ENCODE data around the gene PFDN2. TPM values are rescaled to one million over a fixed set of nuclear protein-coding genes. Genes with fewer than 3 reads are reported as not detected.

The PFDN2 gene
- total RNA-seq, 2 donors from 2014 or later, result 50.5 to 63.7 TPM

GRCh38 chr1:161089251-161089924 lies 28.4 kb downstream of the PFDN2 start, which contains the start of gene NECTIN4:
Gene NECTIN4 (minus strand): TSS chr1:161089558. CDS start chr1:161089296, 262 bp downstream.
- no peak for ATAC-seq
- DNase-seq, result no peak
- intact Hi-C loops (cut with DNase I), result no loop called here

- ATAC-seq (no peak), DNase-seq (no peak)
- intact Hi-C loops (cut with DNase I), result no loop called here
Measured at GRCh38 chr1:161088587-161089110, 29.2 kb downstream of the PFDN2 start.

DNA sequence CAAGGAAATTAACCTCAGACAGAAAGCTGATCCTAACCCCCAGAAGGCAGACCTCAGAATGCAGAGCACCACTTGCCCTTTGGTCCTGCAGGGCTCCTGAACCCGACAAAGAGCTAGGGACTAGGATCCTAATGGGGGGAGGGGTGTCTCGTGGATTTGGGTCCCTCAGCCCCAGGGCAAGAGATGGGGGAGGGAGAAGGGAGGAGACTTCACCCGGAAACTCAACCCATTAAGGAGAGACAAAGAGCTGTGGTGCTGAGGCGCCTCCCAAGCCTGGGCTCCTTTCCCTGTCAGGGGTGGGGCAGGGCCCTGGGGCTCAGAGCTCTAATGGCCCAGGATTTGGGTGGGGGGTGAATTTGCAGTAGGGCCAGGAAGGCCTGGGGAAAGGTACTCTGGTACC lies 31.4 kb downstream of the PFDN2 start:
- ATAC-seq, result no peak
- intact Hi-C loops (cut with DNase I), result no loop called here
- no peak for DNase-seq

DNA sequence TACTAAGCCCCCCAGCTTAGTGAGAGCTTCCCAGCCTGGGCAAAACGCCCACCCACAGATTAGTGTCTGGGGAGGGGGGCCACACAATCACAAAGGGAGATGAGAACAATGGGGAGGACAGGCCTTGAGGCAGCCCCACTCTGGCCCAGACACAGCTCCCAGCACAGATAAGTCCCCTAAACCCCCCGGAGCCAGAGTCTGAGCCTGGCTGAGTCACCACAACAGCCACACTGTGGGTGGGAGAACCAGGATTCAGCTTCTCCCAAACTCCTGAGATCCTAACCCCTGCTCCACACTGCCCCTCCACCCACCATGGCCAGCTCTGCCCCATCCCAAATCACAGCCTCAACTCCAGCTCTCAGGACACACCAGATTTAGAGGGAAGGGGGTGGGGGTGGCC lies 32.7 kb downstream of the PFDN2 start:
- intact Hi-C loops (cut with DNase I), result no loop called here
- DNase-seq (no peak), ATAC-seq (no peak)

DNA sequence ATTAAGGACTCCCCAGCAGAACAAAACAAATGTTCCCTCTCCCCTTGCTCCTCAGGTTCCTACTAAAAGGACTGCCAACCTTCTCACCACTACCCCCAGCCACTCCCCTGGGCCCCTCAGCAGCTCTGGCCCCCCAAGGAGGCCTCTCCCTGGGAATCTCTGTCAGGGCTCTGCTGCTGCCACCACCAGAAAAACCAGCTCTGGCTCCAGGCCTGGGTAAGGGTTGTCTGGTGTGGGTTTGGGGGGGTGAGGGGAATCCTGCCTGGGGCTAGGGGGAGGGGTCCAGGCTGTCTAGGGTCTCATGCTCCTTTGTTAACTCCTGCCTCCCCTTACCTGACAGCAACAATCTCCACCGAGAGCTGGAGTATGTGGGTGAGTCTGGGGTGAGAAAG lies 33.2 kb downstream of the PFDN2 start:
- intact Hi-C loops (cut with DNase I), result no loop called here
- DNase-seq, result no peak

GRCh38 chr1:161083748-161084596 lies 33.9 kb downstream of the PFDN2 start:
- ATAC-seq (no peak), DNase-seq (no peak)
- intact Hi-C loops (cut with DNase I), result no loop called here

More for the DNA sequence above, 33.2 kb downstream of the PFDN2 start:
- ATAC-seq, result no peak

- DNase-seq (peak; percentile 86), ATAC-seq (peak; percentile 66 to 93)
- intact Hi-C loops (cut with DNase I), result no loop called here
Measured at GRCh38 chr1:161082996-161083747, 34.7 kb downstream of the PFDN2 start.

GRCh38 chr1:161082483-161082882 lies 35.4 kb downstream of the PFDN2 start:
- ATAC-seq, result no peak
- intact Hi-C loops (cut with DNase I), result no loop called here
- no peak for DNase-seq

DNA sequence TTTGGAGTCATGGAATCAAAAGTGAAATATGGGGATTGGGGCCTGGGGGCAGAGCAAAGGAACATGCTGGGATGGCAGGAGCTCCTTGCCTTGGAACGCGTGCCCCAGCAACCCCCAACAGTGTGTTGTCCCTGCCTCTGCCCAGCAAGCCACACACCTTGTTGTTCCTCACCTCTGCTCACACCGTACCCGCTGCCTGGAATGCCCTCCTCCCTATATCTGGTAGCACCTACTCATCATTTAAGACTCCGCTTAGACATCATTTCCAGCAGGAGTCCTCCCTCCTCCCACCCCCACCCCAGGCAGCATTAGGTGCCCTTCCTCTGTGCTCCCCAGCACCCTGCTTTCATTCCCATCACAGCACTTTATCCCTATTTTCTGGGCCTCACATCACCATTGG lies 36.3 kb downstream of the PFDN2 start:
- no peak for DNase-seq
- no peak for ATAC-seq
- intact Hi-C loops (cut with DNase I), result no loop called here

- no peak for DNase-seq
Measured at GRCh38 chr1:161080441-161081405, 37.1 kb downstream of the PFDN2 start.

DNA sequence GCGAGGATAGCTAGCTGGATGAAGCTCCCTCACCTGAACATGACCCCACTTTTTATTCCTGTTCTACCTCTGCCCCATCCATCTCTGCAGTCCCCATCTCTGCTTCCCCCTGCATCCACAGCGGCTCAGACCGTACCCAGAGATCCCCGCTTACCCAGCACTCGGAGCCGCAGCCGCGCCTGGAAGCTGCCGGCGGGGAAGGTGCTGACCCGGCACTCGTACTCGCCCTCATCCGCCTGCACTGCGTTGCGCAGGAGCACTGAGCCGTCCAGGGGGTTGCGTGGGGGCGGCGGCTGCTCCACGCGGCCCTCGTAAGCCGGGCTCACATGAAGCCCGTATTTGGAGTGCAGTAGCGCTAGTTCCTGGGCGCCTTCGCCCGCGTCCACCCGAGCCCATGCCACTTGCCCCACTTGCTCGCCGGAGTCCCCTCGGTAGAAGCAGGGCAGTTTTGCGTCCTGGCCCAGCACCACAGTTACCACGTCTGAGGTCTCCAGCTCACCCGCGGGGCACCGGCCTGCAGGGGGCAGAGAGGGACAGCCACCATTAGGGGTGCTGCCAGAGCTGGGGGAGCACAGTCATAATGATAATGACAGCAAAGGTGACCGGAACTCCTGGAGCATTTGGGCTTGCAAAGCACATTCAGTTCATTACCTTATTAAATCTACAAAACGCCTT lies 38.3 kb downstream of the PFDN2 start:
- ATAC-seq (no peak), DNase-seq (no peak)
- intact Hi-C loops (cut with DNase I), result no loop called here

More at GRCh38 chr1:161080441-161081405, 37.1 kb downstream of the PFDN2 start:
- intact Hi-C loops (cut with DNase I), result no loop called here
- no peak for ATAC-seq

- intact Hi-C loops (cut with DNase I), result no loop called here
- DNase-seq (no peak), ATAC-seq (no peak)
Measured at GRCh38 chr1:161077426-161077825, 40.4 kb downstream of the PFDN2 start.

GRCh38 chr1:161076410-161076809 lies 41.4 kb downstream of the PFDN2 start:
- ATAC-seq (no peak), DNase-seq (no peak)
- intact Hi-C loops (cut with DNase I), result no loop called here

- intact Hi-C loops (cut with DNase I), result no loop called here
Measured at GRCh38 chr1:161074676-161075368, 43.0 kb downstream of the PFDN2 start.

DNA sequence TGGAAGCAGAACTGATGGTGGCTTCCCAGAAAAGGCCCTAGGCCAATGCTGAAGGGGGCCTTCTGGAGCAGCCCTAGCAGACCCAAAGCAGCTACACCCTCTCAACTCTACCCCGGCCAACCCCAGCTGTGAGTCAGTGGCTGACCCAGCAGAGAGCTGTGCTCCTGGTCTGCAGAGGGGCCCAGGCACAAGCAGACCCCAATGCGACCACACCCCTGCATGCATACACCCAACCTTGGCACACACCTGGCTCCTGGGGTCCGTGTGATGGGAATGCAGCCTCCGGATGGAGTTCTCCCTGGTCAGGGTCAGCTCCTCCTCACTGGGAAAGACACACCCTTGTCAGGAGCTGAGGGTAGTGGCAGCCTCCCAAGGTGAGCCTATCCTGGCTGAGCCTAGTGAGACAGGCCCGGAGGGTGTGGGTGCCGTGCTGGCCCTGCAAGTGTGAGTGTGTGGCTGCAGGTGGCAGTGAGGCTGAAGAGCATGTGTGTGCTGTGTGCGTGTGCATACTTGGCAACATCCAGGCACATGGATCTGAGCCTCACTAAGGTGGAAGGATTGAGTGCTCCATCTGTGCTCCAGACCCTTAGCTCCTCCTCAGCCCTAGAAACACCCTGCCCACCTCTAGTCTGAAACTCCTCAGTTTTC lies 44.2 kb downstream of the PFDN2 start:
- DNase-seq (no peak), ATAC-seq (no peak)
- intact Hi-C loops (cut with DNase I), result no loop called here

More at GRCh38 chr1:161074676-161075368, 43.0 kb downstream of the PFDN2 start:
- no peak for ATAC-seq
- DNase-seq, result no peak

- DNase-seq (no peak), ATAC-seq (no peak)
- intact Hi-C loops (cut with DNase I), result no loop called here
Measured at GRCh38 chr1:161072751-161073449, 44.9 kb downstream of the PFDN2 start.
